CD4-positive, alpha-beta T cell treated with Interleukin-15 for 4 hours (primary cell): ENCODE measurements around the gene PDSS1.
A peak's percentile ranks its signal among the peaks of the same experiment; 100 is the strongest.
"Not testable (repeated sequence)": the region's sequence is repeated elsewhere in the genome, so short reads cannot be mapped to it uniquely, and the experiment has no call there.

Experiments used
- DNase-seq: peaks from one replicate; pipeline ENCODE4 v3.0.0-alpha.2; 2020; ENCODE audit warnings: low spot score

The PDSS1 gene

GRCh38 chr10:26697163-26697921 is at the start of gene PDSS1:
Gene PDSS1 (plus strand): TSS chr10:26697701. CDS start chr10:26697712, 11 bp downstream.
- peak; percentile 62 for DNase-seq

- DNase-seq: not testable (repeated sequence)
Measured at GRCh38 chr10:26648245-26648636, 49.3 kb upstream of the PDSS1 start.

GRCh38 chr10:26650406-26650805 is 47.1 kb upstream of the PDSS1 start:
- DNase-seq: no peak

GRCh38 chr10:26651476-26651875 is 46.0 kb upstream of the PDSS1 start:
- not testable (repeated sequence) for DNase-seq

GRCh38 chr10:26653004-26653403 is 44.5 kb upstream of the PDSS1 start:
- DNase-seq: no peak

GRCh38 chr10:26655746-26656145 is 41.8 kb upstream of the PDSS1 start:
- no peak for DNase-seq

- no peak for DNase-seq
Measured at GRCh38 chr10:26662864-26663263, 34.6 kb upstream of the PDSS1 start.

GRCh38 chr10:26665080-26666048 is 32.1 kb upstream of the PDSS1 start:
- DNase-seq: no peak

- no peak for DNase-seq
Measured at GRCh38 chr10:26675873-26676257, 21.6 kb upstream of the PDSS1 start.

GRCh38 chr10:26679588-26679987 is 17.9 kb upstream of the PDSS1 start:
- no peak for DNase-seq

- DNase-seq: no peak
Measured at GRCh38 chr10:26681076-26681475, 16.4 kb upstream of the PDSS1 start.

GRCh38 chr10:26681971-26682370 is 15.5 kb upstream of the PDSS1 start:
- DNase-seq: not testable (repeated sequence)

GRCh38 chr10:26682931-26683330 is 14.6 kb upstream of the PDSS1 start:
- no peak for DNase-seq

GRCh38 chr10:26684667-26685264 is 12.7 kb upstream of the PDSS1 start:
- peak; percentile 61 for DNase-seq

- DNase-seq: no peak
Measured at GRCh38 chr10:26685441-26685840, 12.1 kb upstream of the PDSS1 start.

- no peak for DNase-seq
Measured at GRCh38 chr10:26689399-26689798, 8.1 kb upstream of the PDSS1 start.

GRCh38 chr10:26690731-26691475 is 6.6 kb upstream of the PDSS1 start:
- DNase-seq: no peak

GRCh38 chr10:26694536-26694935 is 3.0 kb upstream of the PDSS1 start:
- DNase-seq: not testable (repeated sequence)

- DNase-seq: no peak
Measured at GRCh38 chr10:26696786-26697162, 727 bp upstream of the PDSS1 start.

- DNase-seq: no peak
Measured at GRCh38 chr10:26697922-26698608, 564 bp downstream of the PDSS1 start.

GRCh38 chr10:26698909-26699308 is 1.4 kb downstream of the PDSS1 start:
- DNase-seq: no peak
